ENCODE data around the gene PPIL6. TPM values are rescaled to one million over a fixed set of nuclear protein-coding genes. Genes with fewer than 3 reads are reported as not detected.

The PPIL6 gene
- polyA plus RNA-seq, 2 donors: 0.16 to 0.82 TPM

DNA sequence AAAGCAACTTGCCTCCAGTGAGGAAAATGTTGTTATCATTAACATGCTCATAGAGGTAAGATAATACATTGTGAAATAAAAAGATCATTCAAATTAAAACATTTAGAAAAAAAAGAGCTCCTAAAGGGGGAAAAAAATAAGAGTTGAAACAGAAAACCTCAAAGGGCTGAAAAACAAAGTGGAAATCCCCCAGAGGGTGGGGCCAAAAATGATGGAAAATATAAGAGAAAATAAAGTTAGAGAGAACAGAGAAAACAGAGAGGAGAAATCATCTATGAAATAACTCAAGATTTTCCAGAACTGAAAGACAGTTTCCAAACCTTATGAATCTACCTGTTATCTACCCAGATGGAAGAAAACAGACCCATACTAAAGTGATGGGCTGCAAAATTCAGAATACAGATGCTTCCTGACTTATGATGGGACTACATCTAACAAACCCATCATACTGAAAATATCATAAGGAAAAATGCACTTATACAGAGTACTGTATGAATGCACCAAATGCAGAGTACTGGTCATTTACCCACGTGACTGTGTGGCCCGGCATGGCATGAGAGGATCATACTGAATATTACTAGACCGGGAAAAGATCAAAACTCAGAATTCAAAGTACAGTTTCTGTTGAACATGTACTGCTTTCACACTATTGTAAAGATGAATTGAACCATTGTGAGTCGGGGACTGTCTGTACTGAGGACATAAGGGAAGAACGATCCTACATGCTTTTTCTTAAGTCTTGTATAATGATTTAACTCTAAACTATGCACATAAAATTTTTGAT, 38.6 kb upstream of the PPIL6 start:
- Histone ChIP-seq H3K9me3 (ENCODE audit: control insufficient read depth in 2 of 2, insufficient read depth in 1 of 2, low read depth in 1 of 2, low read length in 1 of 2) (no peaks in the 10 kb centered on the region), H3K4me3 (ENCODE audit: low read depth in 1 of 2, low read length in 2 of 2) (no peak overlapping the region), H3K27ac (ENCODE audit: low read depth in 2 of 2, low read length in 1 of 2) (no peak overlapping the region), H3K4me1 (ENCODE audit: control insufficient read depth in 2 of 2, insufficient read depth in 2 of 2, low read length in 1 of 2) (no peaks in the 10 kb centered on the region), H3K36me3 (ENCODE audit: control insufficient read depth in 2 of 2, insufficient read depth in 2 of 2, low read length in 1 of 2) (peaks cover 6 to 10% of the 10 kb centered on the region in 2 donors), H3K27me3 (ENCODE audit: control insufficient read depth in 1 of 2, insufficient read depth in 2 of 2, low read length in 2 of 2) (no peaks in the 10 kb centered on the region)
- 76 to 77% methylated on average over 5 of the region's 5 CpGs for WGBS, 2 donors

DNA sequence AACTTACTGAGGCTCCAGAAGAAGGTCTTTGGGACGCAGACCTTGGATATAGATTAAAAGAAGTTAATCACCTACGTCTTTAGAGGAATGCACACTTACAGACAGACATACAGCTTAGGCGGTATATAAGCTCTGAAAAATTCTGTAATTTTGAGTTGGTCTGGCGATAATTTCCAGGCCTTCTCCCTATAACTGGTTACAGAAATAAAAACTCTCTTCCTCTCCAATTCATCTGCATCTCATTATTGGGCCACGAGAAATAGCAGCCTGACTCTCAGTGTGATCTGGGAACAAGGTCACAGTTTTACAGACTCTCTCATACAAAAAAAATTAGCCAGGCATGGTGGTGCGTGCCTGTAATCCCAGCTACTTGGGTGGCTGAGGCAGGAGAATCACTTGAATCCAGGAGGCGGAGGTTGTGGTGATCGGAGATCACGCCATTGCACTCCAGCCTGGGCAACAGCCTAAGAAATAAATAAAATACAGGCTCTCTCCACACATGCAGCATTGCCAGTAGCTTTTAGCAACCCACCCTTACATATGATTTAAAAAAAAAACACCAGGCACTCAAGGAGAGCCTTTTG, 37.9 kb upstream of the PPIL6 start:
- no peak overlapping the region for H3K27ac ChIP-seq (ENCODE audit: low read depth in 2 of 2, low read length in 1 of 2)
- H3K36me3 ChIP-seq (ENCODE audit: control insufficient read depth in 2 of 2, insufficient read depth in 2 of 2, low read length in 1 of 2): peaks cover 7 to 10% of the 10 kb centered on the region in 2 donors
- H3K4me3 ChIP-seq (ENCODE audit: low read depth in 1 of 2, low read length in 2 of 2): no peak overlapping the region
- no peaks in the 10 kb centered on the region for H3K27me3 ChIP-seq (ENCODE audit: control insufficient read depth in 1 of 2, insufficient read depth in 2 of 2, low read length in 2 of 2)
- no peaks in the 10 kb centered on the region for H3K9me3 ChIP-seq (ENCODE audit: control insufficient read depth in 2 of 2, insufficient read depth in 1 of 2, low read depth in 1 of 2, low read length in 1 of 2)
- H3K4me1 ChIP-seq (ENCODE audit: control insufficient read depth in 2 of 2, insufficient read depth in 2 of 2, low read length in 1 of 2): no peaks in the 10 kb centered on the region
- 83 to 89% methylated on average over 9 of the region's 9 CpGs for WGBS, 2 donors

- no peaks in the 10 kb centered on the region for H3K27me3 ChIP-seq (ENCODE audit: control insufficient read depth in 1 of 2, insufficient read depth in 2 of 2, low read length in 2 of 2)
- H3K9me3 ChIP-seq (ENCODE audit: control insufficient read depth in 2 of 2, insufficient read depth in 1 of 2, low read depth in 1 of 2, low read length in 1 of 2): no peaks in the 10 kb centered on the region
- no peak overlapping the region for H3K4me3 ChIP-seq (ENCODE audit: low read depth in 1 of 2, low read length in 2 of 2)
- WGBS, 2 donors: 67 to 70% methylated on average over 2 of the region's 2 CpGs
- H3K36me3 ChIP-seq (ENCODE audit: control insufficient read depth in 2 of 2, insufficient read depth in 2 of 2, low read length in 1 of 2): peaks cover 10 to 13% of the 10 kb centered on the region in 2 donors
- H3K27ac ChIP-seq (ENCODE audit: low read depth in 2 of 2, low read length in 1 of 2): no peak overlapping the region
- no peaks in the 10 kb centered on the region for H3K4me1 ChIP-seq (ENCODE audit: control insufficient read depth in 2 of 2, insufficient read depth in 2 of 2, low read length in 1 of 2)
Measured at GRCh38 chr6:109477725-109478124, 37.3 kb upstream of the PPIL6 start.

GRCh38 chr6:109477184-109477583, 36.8 kb upstream of the PPIL6 start:
- Histone ChIP-seq H3K27me3 (ENCODE audit: control insufficient read depth in 1 of 2, insufficient read depth in 2 of 2, low read length in 2 of 2) (no peaks in the 10 kb centered on the region), H3K36me3 (ENCODE audit: control insufficient read depth in 2 of 2, insufficient read depth in 2 of 2, low read length in 1 of 2) (peaks cover 10 to 18% of the 10 kb centered on the region in 2 donors), H3K4me3 (ENCODE audit: low read depth in 1 of 2, low read length in 2 of 2) (no peak overlapping the region), H3K4me1 (ENCODE audit: control insufficient read depth in 2 of 2, insufficient read depth in 2 of 2, low read length in 1 of 2) (no peaks in the 10 kb centered on the region), H3K27ac (ENCODE audit: low read depth in 2 of 2, low read length in 1 of 2) (no peak overlapping the region), H3K9me3 (ENCODE audit: control insufficient read depth in 2 of 2, insufficient read depth in 1 of 2, low read depth in 1 of 2, low read length in 1 of 2) (no peaks in the 10 kb centered on the region)
- WGBS, 2 donors: 96 to 98% methylated on average over 2 of the region's 2 CpGs

DNA sequence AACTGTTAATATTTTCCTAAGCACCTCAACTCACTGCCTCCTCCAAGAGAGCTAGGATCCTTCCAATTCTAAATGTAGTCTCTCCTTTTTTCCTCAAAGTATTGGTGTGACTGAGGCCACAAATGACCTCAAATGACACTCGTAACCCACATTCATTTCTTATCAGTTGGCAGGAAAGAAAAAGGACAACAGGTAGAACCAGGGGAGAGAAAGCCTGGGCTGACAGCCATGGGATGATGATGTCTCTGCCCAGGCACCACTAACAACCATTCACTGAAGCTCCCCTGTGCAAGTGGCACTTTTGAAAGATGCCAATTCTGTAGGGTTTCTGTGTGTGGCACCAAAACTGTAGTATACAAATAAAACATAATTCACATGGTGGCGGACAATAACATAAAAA, 35.2 kb upstream of the PPIL6 start:
- H3K36me3 ChIP-seq (ENCODE audit: control insufficient read depth in 2 of 2, insufficient read depth in 2 of 2, low read length in 1 of 2): peaks cover 19 to 27% of the 10 kb centered on the region in 2 donors
- no peaks in the 10 kb centered on the region for H3K4me1 ChIP-seq (ENCODE audit: control insufficient read depth in 2 of 2, insufficient read depth in 2 of 2, low read length in 1 of 2)
- WGBS, 2 donors: 89 to 93% methylated on average over 2 of the region's 2 CpGs

GRCh38 chr6:109474995-109475394, 34.6 kb upstream of the PPIL6 start:
- Histone ChIP-seq H3K4me1 (ENCODE audit: control insufficient read depth in 2 of 2, insufficient read depth in 2 of 2, low read length in 1 of 2) (peaks cover 0 to 2% of the 10 kb centered on the region in 2 donors), H3K4me3 (ENCODE audit: low read depth in 1 of 2, low read length in 2 of 2) (no peak overlapping the region), H3K27ac (ENCODE audit: low read depth in 2 of 2, low read length in 1 of 2) (no peak overlapping the region), H3K27me3 (ENCODE audit: control insufficient read depth in 1 of 2, insufficient read depth in 2 of 2, low read length in 2 of 2) (no peaks in the 10 kb centered on the region), H3K36me3 (ENCODE audit: control insufficient read depth in 2 of 2, insufficient read depth in 2 of 2, low read length in 1 of 2) (peaks cover 19 to 29% of the 10 kb centered on the region in 2 donors), H3K9me3 (ENCODE audit: control insufficient read depth in 2 of 2, insufficient read depth in 1 of 2, low read depth in 1 of 2, low read length in 1 of 2) (no peaks in the 10 kb centered on the region)
- WGBS, 2 donors: 86 to 91% methylated on average over 4 of the region's 4 CpGs

More for the DNA sequence above, 35.2 kb upstream of the PPIL6 start:
- Histone ChIP-seq H3K27ac (ENCODE audit: low read depth in 2 of 2, low read length in 1 of 2) (no peak overlapping the region), H3K4me3 (ENCODE audit: low read depth in 1 of 2, low read length in 2 of 2) (no peak overlapping the region), H3K27me3 (ENCODE audit: control insufficient read depth in 1 of 2, insufficient read depth in 2 of 2, low read length in 2 of 2) (no peaks in the 10 kb centered on the region), H3K9me3 (ENCODE audit: control insufficient read depth in 2 of 2, insufficient read depth in 1 of 2, low read depth in 1 of 2, low read length in 1 of 2) (no peaks in the 10 kb centered on the region)

DNA sequence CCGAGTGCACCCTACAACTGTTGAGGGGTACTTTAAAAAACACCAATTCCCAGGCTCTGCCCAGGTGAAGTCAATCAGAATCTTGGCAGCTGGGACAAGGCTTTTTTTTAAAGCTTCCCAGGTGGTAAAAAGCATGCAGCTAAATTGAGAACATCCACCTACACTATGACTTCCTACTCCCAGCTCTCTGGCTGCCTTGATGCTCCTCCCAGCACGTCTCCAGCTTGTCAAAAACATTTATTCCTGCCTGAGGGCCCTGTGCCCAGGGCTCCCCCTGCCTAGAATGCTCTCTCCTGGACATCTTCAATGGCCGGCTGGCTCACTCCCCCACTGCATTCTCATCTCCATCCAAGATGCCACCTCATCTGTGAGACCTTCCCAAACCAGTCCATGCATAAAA, 32.7 kb upstream of the PPIL6 start:
- WGBS, 2 donors: 91 to 94% methylated on average over 3 of the region's 3 CpGs
- no peaks in the 10 kb centered on the region for H3K9me3 ChIP-seq (ENCODE audit: control insufficient read depth in 2 of 2, insufficient read depth in 1 of 2, low read depth in 1 of 2, low read length in 1 of 2)
- H3K4me3 ChIP-seq (ENCODE audit: low read depth in 1 of 2, low read length in 2 of 2): no peak overlapping the region
- no peak overlapping the region for H3K27ac ChIP-seq (ENCODE audit: low read depth in 2 of 2, low read length in 1 of 2)
- H3K4me1 ChIP-seq (ENCODE audit: control insufficient read depth in 2 of 2, insufficient read depth in 2 of 2, low read length in 1 of 2): peaks cover 0 to 2% of the 10 kb centered on the region in 2 donors
- peaks cover 23 to 34% of the 10 kb centered on the region in 2 donors for H3K36me3 ChIP-seq (ENCODE audit: control insufficient read depth in 2 of 2, insufficient read depth in 2 of 2, low read length in 1 of 2)
- H3K27me3 ChIP-seq (ENCODE audit: control insufficient read depth in 1 of 2, insufficient read depth in 2 of 2, low read length in 2 of 2): no peaks in the 10 kb centered on the region

GRCh38 chr6:109472132-109472995, 31.9 kb upstream of the PPIL6 start:
- Histone ChIP-seq H3K36me3 (ENCODE audit: control insufficient read depth in 2 of 2, insufficient read depth in 2 of 2, low read length in 1 of 2) (peaks cover 26 to 37% of the 10 kb centered on the region in 2 donors), H3K4me1 (ENCODE audit: control insufficient read depth in 2 of 2, insufficient read depth in 2 of 2, low read length in 1 of 2) (peaks cover 0 to 2% of the 10 kb centered on the region in 2 donors), H3K4me3 (ENCODE audit: low read depth in 1 of 2, low read length in 2 of 2) (no peak overlapping the region), H3K27me3 (ENCODE audit: control insufficient read depth in 1 of 2, insufficient read depth in 2 of 2, low read length in 2 of 2) (no peaks in the 10 kb centered on the region), H3K9me3 (ENCODE audit: control insufficient read depth in 2 of 2, insufficient read depth in 1 of 2, low read depth in 1 of 2, low read length in 1 of 2) (no peaks in the 10 kb centered on the region), H3K27ac (ENCODE audit: low read depth in 2 of 2, low read length in 1 of 2) (no peak overlapping the region)
- WGBS, 2 donors: 94 to 95% methylated on average over 9 of the region's 9 CpGs

DNA sequence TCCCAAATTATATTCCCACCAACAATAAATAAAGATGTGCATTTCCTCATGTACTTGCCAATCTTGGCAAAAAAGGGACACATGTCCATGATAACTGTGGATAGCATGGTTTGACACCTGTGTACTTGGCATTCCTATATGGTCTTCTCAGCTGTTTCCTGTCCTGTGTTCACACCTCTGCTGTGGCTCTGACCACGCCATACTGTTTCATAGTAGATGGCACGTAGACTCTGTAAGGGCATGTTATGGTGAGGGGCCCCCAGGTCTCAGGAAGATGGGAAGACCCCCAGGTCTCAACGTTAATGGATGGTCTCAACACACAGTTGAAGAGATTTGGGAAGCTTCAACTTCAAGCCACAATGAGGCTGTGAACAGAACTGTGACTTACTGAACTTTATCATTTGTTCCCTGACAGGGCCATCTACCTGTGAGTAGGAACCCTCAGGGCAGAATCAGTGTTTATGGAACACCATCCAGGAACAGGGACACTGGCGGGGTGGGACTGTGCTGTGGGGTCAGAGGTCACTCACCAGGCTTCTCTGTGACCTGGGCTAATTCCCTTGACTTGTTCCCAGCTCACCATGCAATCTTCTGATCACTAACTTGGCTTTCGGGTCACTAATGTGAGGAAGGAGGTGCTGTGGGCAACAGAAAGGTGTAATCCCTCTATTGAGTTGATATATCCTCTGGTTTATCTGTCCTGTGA, 30.8 kb upstream of the PPIL6 start:
- peaks cover 0 to 2% of the 10 kb centered on the region in 2 donors for H3K4me1 ChIP-seq (ENCODE audit: control insufficient read depth in 2 of 2, insufficient read depth in 2 of 2, low read length in 1 of 2)
- no peak overlapping the region for H3K4me3 ChIP-seq (ENCODE audit: low read depth in 1 of 2, low read length in 2 of 2)
- no peak overlapping the region for H3K27ac ChIP-seq (ENCODE audit: low read depth in 2 of 2, low read length in 1 of 2)
- H3K27me3 ChIP-seq (ENCODE audit: control insufficient read depth in 1 of 2, insufficient read depth in 2 of 2, low read length in 2 of 2): no peaks in the 10 kb centered on the region
- H3K9me3 ChIP-seq (ENCODE audit: control insufficient read depth in 2 of 2, insufficient read depth in 1 of 2, low read depth in 1 of 2, low read length in 1 of 2): no peaks in the 10 kb centered on the region
- 92 to 95% methylated on average over 5 of the region's 5 CpGs for WGBS, 2 donors
- peaks cover 24 to 38% of the 10 kb centered on the region in 2 donors for H3K36me3 ChIP-seq (ENCODE audit: control insufficient read depth in 2 of 2, insufficient read depth in 2 of 2, low read length in 1 of 2)

Measured in esophagus (tissue), 2 donors.